Transverse colon (tissue), 4 donors: ENCODE measurements around the gene CYFIP1.

ENCODE experiments used
- POLR2A ChIP-seq: fragments of 450-650 bp; IDR thresholded peaks from one replicate; pipeline ENCODE4 v1.6.1; 2016; ENCODE audit warnings: antibody characterized with exemption, mild to moderate bottlenecking, moderate library complexity
- POLR2AphosphoS5 ChIP-seq, 3 donors: sonication (generic); formaldehyde crosslinking; IDR thresholded peaks; one replicate each; pipeline ENCODE4 v1.6.1; 2016; ENCODE audit warnings: antibody characterized with exemption in 3 of 3
- TF ChIP-seq, protein P1 (sequence below), 5 experiments: fragments of 200-600 bp in 3 of 5; fragments of 450-650 bp in 2 of 5; sonication (generic) in 3 of 5; IDR thresholded peaks; 1 replicate in 2 of 5; 2 replicates in 3 of 5; pipeline ENCODE4 v1.5.1; 2016 to 2017; ENCODE audit warnings: antibody characterized with exemption in 5 of 5, inconsistent platforms in 3 of 5, mild to moderate bottlenecking in 2 of 5, moderate library complexity in 1 of 5

DNA sequence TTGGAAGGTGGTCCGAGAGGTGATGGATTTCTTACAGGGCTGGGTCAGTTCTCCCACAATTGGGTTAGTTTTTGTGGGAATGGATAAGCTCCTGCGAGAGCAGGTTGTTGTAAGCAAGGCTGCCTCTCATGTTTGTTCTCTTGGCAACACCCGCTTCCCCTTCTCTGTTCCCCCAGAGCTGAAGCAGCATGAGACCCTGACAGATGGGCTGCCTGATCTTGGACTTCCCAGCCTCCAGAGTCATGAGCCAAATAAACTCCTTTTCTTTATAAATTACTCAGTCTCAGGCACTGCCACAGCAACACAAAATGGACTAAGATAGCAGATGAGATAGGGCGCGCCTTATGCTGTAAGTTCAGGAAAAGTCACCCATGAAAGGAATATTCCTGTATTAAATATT, 103.1 kb downstream of the CYFIP1 start:
- no peak for TF ChIP-seq POLR2AphosphoS5 (IDR thresholded peaks at IDR 0.05)
- TF ChIP-seq, protein P1, sequence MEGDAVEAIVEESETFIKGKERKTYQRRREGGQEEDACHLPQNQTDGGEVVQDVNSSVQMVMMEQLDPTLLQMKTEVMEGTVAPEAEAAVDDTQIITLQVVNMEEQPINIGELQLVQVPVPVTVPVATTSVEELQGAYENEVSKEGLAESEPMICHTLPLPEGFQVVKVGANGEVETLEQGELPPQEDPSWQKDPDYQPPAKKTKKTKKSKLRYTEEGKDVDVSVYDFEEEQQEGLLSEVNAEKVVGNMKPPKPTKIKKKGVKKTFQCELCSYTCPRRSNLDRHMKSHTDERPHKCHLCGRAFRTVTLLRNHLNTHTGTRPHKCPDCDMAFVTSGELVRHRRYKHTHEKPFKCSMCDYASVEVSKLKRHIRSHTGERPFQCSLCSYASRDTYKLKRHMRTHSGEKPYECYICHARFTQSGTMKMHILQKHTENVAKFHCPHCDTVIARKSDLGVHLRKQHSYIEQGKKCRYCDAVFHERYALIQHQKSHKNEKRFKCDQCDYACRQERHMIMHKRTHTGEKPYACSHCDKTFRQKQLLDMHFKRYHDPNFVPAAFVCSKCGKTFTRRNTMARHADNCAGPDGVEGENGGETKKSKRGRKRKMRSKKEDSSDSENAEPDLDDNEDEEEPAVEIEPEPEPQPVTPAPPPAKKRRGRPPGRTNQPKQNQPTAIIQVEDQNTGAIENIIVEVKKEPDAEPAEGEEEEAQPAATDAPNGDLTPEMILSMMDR (IDR thresholded peaks at IDR 0.05): no peak
- TF ChIP-seq POLR2A: no peak
